Measurements from ENCODE around the gene C2orf76. TPM values are rescaled to one million over a fixed set of nuclear protein-coding genes. Genes with fewer than 3 reads are reported as not detected.

Gene C2orf76
- total RNA-seq, 2 donors from 2014 or later = 15.8 to 16.2 TPM

GRCh38 chr2:119264781-119265692, 101.6 kb downstream of the C2orf76 start:
- Histone ChIP-seq H3K36me3 (no peaks in the 10 kb centered on the region), H3K4me3 (no peak overlapping the region), H3K27ac (no peak overlapping the region), H3K27me3 (replicated peaks; ENCODE audit: insufficient read depth) (no peaks in the 10 kb centered on the region), H3K4me1 (replicated peaks) (no peaks in the 10 kb centered on the region), H3K9me3 (no peaks in the 10 kb centered on the region)
- WGBS = 57% methylated on average over 13 of the region's 13 CpGs
- peak; percentile 50 for DNase-seq (ENCODE audit: low spot score)
- TF ChIP-seq POLR2AphosphoS5 (IDR thresholded peaks at IDR 0.05) = no peak
- peak; percentile 49 to 83 (median 74) for TF ChIP-seq CTCF (IDR thresholded peaks at IDR 0.05)
- no peak for TF ChIP-seq POLR2A (IDR thresholded peaks at IDR 0.05)
- intact Hi-C loops (cut with DNase I) = loop anchor here (2.0 to 5.0 kb wide), 2 partner anchors 43 to 254 kb away; partner anchors contain the start of gene STEAP3

DNA sequence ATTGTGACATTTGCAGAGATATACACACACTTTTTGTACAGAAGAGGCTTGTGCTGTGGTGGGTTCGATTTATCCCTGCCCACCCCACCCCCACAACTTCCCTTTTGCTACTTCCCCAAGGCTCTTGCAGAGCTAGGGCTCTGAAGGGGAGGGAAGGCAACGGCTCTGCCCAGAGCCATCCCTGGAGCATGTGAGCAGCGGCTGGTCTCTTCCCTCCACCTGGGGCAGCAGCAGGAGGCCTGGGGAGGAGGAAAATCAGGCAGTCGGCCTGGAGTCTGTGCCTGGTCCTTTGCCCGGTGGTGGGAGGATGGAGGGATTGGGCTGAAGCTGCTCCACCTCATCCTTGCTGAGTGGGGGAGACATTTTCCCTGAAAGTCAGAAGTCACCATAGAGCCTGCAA, 103.0 kb downstream of the C2orf76 start:
- WGBS = 77% methylated on average over 5 of the region's 5 CpGs
- no peak for DNase-seq (ENCODE audit: low spot score)
- Histone ChIP-seq H3K4me3 (no peak overlapping the region), H3K4me1 (replicated peaks) (no peaks in the 10 kb centered on the region), H3K9me3 (no peaks in the 10 kb centered on the region), H3K27me3 (replicated peaks; ENCODE audit: insufficient read depth) (no peaks in the 10 kb centered on the region), H3K36me3 (no peaks in the 10 kb centered on the region), H3K27ac (no peak overlapping the region)
- intact Hi-C loops (cut with DNase I) = loop anchor here (2.0 to 5.0 kb wide), 2 partner anchors 41 to 253 kb away; partner anchors contain the start of gene STEAP3
- TF ChIP-seq CTCF (IDR thresholded peaks at IDR 0.05) (no peak), POLR2AphosphoS5 (IDR thresholded peaks at IDR 0.05) (no peak), POLR2A (IDR thresholded peaks at IDR 0.05) (no peak)

GRCh38 chr2:119263025-119263424, 103.6 kb downstream of the C2orf76 start:
- H3K27ac ChIP-seq = no peak overlapping the region
- no peaks in the 10 kb centered on the region for H3K9me3 ChIP-seq
- 94% methylated on average over 23 of the region's 23 CpGs for WGBS
- TF ChIP-seq POLR2AphosphoS5 (IDR thresholded peaks at IDR 0.05) = no peak
- no peak for TF ChIP-seq CTCF (IDR thresholded peaks at IDR 0.05)
- no peak for TF ChIP-seq POLR2A (IDR thresholded peaks at IDR 0.05)
- H3K4me3 ChIP-seq = no peak overlapping the region
- no peaks in the 10 kb centered on the region for H3K4me1 ChIP-seq (replicated peaks)
- H3K36me3 ChIP-seq = no peaks in the 10 kb centered on the region
- H3K27me3 ChIP-seq (replicated peaks; ENCODE audit: insufficient read depth) = no peaks in the 10 kb centered on the region
- DNase-seq (ENCODE audit: low spot score) = no peak
- intact Hi-C loops (cut with DNase I) = loop anchor here (5.0 kb wide), 1 partner anchor 41 kb away; the partner anchor contains the start of gene STEAP3

DNA sequence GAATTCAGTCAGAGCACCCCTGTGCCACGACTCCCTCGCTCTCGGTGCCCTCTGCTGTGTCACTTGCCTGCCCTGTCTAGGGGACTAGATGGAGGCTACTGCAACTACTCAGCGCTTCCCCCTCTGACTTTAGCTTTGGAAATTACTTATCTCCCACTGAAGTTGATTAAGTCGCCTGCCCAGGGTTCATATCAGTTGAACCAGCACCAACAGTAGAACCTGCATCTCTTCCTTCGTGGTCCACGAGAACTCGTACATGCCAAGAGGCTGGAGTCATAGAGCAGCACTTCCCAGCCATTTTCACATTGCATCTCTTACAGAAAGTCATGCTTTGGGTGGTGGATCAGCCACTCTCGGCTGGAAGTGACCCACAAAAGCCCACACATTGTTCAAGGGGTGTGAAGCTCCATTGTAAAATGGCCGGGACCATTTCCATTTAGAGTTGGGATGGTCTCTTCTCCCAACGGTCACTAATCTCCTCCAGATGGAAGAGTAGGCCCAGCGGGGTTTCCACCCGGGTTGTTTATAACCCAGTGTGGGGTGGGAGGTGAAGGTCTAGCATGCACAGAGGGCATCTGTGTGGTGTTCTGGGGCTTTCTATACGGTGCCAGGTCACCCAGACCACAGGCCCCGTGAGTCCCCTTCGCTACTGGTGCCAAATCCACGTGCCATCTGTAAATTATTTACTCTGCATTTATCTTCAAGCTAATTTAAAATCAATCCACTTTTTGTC, 105.0 kb downstream of the C2orf76 start:
- no peak overlapping the region for H3K27ac ChIP-seq
- 90% methylated on average over 17 of the region's 17 CpGs for WGBS
- intact Hi-C loops (cut with DNase I) = loop anchor here (5.0 kb wide), 1 partner anchor 39 kb away; the partner anchor contains the start of gene STEAP3
- H3K4me1 ChIP-seq (replicated peaks) = no peaks in the 10 kb centered on the region
- no peak overlapping the region for H3K4me3 ChIP-seq
- TF ChIP-seq CTCF (IDR thresholded peaks at IDR 0.05) (no peak), POLR2A (IDR thresholded peaks at IDR 0.05) (no peak), POLR2AphosphoS5 (IDR thresholded peaks at IDR 0.05) (no peak)
- H3K9me3 ChIP-seq = no peaks in the 10 kb centered on the region
- no peaks in the 10 kb centered on the region for H3K27me3 ChIP-seq (replicated peaks; ENCODE audit: insufficient read depth)
- no peak for DNase-seq (ENCODE audit: low spot score)
- H3K36me3 ChIP-seq = no peaks in the 10 kb centered on the region

Data from prostate gland (tissue), 2 donors.